HL-60 (cell line): ENCODE data around the gene ANKRD44.

ENCODE experiments used
- GABPA ChIP-seq: IDR thresholded peaks from 2 replicates; pipeline ENCODE4 v1.6.1; 2012; ENCODE audit warnings: low read depth
- TF ChIP-seq, protein P1 (sequence below): IDR thresholded peaks from one replicate; pipeline ENCODE4 v1.5.1; 2011; ENCODE audit warnings: low read length, control low read depth, inconsistent platforms; ENCODE audit not compliant: insufficient read depth

DNA sequence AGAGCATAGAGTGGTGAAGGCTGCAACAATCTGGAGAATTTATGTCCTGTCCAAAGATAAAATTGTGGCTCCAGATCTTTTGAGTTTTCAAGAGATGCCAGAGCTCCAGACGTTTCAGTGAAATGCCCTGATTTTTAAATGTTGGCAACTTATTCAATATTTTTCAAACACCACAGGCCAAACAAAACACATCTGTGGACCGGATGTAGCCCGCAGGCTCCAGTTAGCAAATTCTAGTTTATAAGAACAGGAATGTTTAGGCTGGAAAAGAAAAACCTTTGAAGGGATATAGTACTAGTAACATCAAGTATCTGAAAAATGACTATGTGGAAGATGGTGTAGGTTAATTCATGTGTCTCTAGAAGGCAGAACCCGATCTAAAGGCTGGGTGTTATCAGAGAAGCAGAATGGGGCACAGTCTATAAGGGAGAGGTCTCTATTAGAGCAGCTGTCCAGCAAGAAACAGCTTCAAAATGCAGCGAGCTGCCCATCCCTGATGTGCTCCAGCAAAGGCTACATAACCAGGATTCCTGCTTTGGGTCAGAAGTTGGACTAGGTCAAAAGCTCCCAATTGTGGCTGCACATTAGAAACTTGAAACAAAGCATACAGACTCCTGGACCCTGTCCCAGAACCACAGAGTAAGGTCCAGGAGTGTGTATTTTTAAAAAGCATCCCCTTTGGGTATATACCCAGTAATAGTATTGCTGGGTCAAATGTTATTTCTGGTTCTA, 105.9 kb downstream of the ANKRD44 start:
- TF ChIP-seq, protein P1, sequence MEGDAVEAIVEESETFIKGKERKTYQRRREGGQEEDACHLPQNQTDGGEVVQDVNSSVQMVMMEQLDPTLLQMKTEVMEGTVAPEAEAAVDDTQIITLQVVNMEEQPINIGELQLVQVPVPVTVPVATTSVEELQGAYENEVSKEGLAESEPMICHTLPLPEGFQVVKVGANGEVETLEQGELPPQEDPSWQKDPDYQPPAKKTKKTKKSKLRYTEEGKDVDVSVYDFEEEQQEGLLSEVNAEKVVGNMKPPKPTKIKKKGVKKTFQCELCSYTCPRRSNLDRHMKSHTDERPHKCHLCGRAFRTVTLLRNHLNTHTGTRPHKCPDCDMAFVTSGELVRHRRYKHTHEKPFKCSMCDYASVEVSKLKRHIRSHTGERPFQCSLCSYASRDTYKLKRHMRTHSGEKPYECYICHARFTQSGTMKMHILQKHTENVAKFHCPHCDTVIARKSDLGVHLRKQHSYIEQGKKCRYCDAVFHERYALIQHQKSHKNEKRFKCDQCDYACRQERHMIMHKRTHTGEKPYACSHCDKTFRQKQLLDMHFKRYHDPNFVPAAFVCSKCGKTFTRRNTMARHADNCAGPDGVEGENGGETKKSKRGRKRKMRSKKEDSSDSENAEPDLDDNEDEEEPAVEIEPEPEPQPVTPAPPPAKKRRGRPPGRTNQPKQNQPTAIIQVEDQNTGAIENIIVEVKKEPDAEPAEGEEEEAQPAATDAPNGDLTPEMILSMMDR = no peak
- no peak for TF ChIP-seq GABPA
